Stimulated activated CD8-positive, alpha-beta memory T cell treated with anti-CD3 and anti-CD28 coated beads, Interleukin-4, amount 100 ng/mL, for 4 hours (primary cell): ENCODE data around the gene ZNF444.

Experiments used
- DNase-seq, 2 donors: peaks; one replicate each; pipeline ENCODE4 v3.0.0-alpha.2; 2020; ENCODE audit warnings: low read depth in 2 of 2, low spot score in 1 of 2

Gene ZNF444

GRCh38 chr19:56121180-56122167, 19.6 kb upstream of the ZNF444 start, which contains the start of gene ZNF787:
TSS of gene ZNF787 (minus strand) at chr19:56121295. CDS start at chr19:56103217, 18,078 bp downstream.
- peak; percentile 90 to 94 for DNase-seq

- DNase-seq = no peak
Observed at GRCh38 chr19:56123266-56123891, 17.7 kb upstream of the ZNF444 start.

- DNase-seq = no peak
Observed at GRCh38 chr19:56124578-56124977, 16.5 kb upstream of the ZNF444 start.

- no peak for DNase-seq
Observed at GRCh38 chr19:56125806-56126590, 15.1 kb upstream of the ZNF444 start.

GRCh38 chr19:56126983-56127780, 13.9 kb upstream of the ZNF444 start:
- no peak for DNase-seq

- no peak for DNase-seq
Observed at GRCh38 chr19:56130006-56130405, 11.1 kb upstream of the ZNF444 start.

GRCh38 chr19:56131651-56132050, 9.4 kb upstream of the ZNF444 start:
- DNase-seq = no peak

- DNase-seq = no peak
Observed at GRCh38 chr19:56132316-56132822, 8.7 kb upstream of the ZNF444 start.

GRCh38 chr19:56133858-56134653, 7.0 kb upstream of the ZNF444 start:
- no peak for DNase-seq

- DNase-seq = no peak
Observed at GRCh38 chr19:56134654-56134921, 6.5 kb upstream of the ZNF444 start.

- no peak for DNase-seq
Observed at GRCh38 chr19:56136362-56136761, 4.7 kb upstream of the ZNF444 start.

GRCh38 chr19:56137405-56137804, 3.7 kb upstream of the ZNF444 start:
- DNase-seq = no peak

GRCh38 chr19:56138069-56138468, 3.0 kb upstream of the ZNF444 start:
- DNase-seq = no peak

- DNase-seq = no peak
Observed at GRCh38 chr19:56139847-56140582, 1.1 kb upstream of the ZNF444 start.

GRCh38 chr19:56141417-56141993, 418 bp downstream of the ZNF444 start:
- DNase-seq = no peak

- DNase-seq = no peak
Observed at GRCh38 chr19:56142087-56142787, 1.1 kb downstream of the ZNF444 start.

GRCh38 chr19:56142897-56143434, 1.9 kb downstream of the ZNF444 start:
- DNase-seq = no peak

- DNase-seq = no peak
Observed at GRCh38 chr19:56144376-56144775, 3.3 kb downstream of the ZNF444 start.
